ENCODE results near the gene INSYN1.

Gene INSYN1

GRCh38 chr15:73700041-73700842 is 52.9 kb downstream of the INSYN1 start:
- Histone ChIP-seq H3K79me2 (ENCODE audit: insufficient read depth, low read length) (no peaks in the 10 kb centered on the region), H4K20me1 (ENCODE audit: low read depth, low read length) (no peaks in the 10 kb centered on the region), H3K9me2 (replicated peaks; ENCODE audit: insufficient read depth, low read length) (no peaks in the 10 kb centered on the region), H3K9ac (ENCODE audit: low read length) (no peak overlapping the region), H3K36me3 (ENCODE audit: low read length) (no peaks in the 10 kb centered on the region), H3K4me2 (ENCODE audit: low read depth, low read length, poor library complexity, severe bottlenecking) (no peak overlapping the region), H3K9me3 (ENCODE audit: insufficient read depth, low read length) (no peaks in the 10 kb centered on the region), H3K4me3 (ENCODE audit: insufficient read depth, low read length, poor library complexity, severe bottlenecking) (no peak overlapping the region), H3F3A (ENCODE audit: insufficient read depth) (no peaks in the 10 kb centered on the region), H2AFZ (ENCODE audit: low read depth, low read length, severe bottlenecking) (no peak overlapping the region), H3K27ac (ENCODE audit: low read depth, low read length) (no peak overlapping the region), H3K27me3 (ENCODE audit: low read length) (no peaks in the 10 kb centered on the region)
- peak; percentile 84 for TF ChIP-seq CTCF (IDR thresholded peaks at IDR 0.05; ENCODE audit: insufficient read depth, low read length, poor library complexity, severe bottlenecking)
- no peak for TF ChIP-seq EZH2phosphoT487 (conservative IDR thresholded peaks at IDR 0.05; ENCODE audit: low read length)

- no peaks in the 10 kb centered on the region for H4K20me1 ChIP-seq (ENCODE audit: low read depth, low read length)
- no peaks in the 10 kb centered on the region for H3K79me2 ChIP-seq (ENCODE audit: insufficient read depth, low read length)
Observed at GRCh38 chr15:73699249-73700040, 53.7 kb downstream of the INSYN1 start.

GRCh38 chr15:73697033-73697467 is 56.1 kb downstream of the INSYN1 start:
- Histone ChIP-seq H3K4me2 (ENCODE audit: low read depth, low read length, poor library complexity, severe bottlenecking) (no peak overlapping the region), H4K20me1 (ENCODE audit: low read depth, low read length) (no peaks in the 10 kb centered on the region), H3K9ac (ENCODE audit: low read length) (no peak overlapping the region), H2AFZ (ENCODE audit: low read depth, low read length, severe bottlenecking) (no peak overlapping the region), H3K27me3 (ENCODE audit: low read length) (no peaks in the 10 kb centered on the region; the same call in 1 of the 2 replicates), H3F3A (ENCODE audit: insufficient read depth) (no peaks in the 10 kb centered on the region), H3K79me2 (ENCODE audit: insufficient read depth, low read length) (no peaks in the 10 kb centered on the region), H3K9me3 (ENCODE audit: insufficient read depth, low read length) (no peaks in the 10 kb centered on the region), H3K36me3 (ENCODE audit: low read length) (no peaks in the 10 kb centered on the region), H3K4me3 (ENCODE audit: insufficient read depth, low read length, poor library complexity, severe bottlenecking) (no peak overlapping the region), H3K9me2 (replicated peaks; ENCODE audit: insufficient read depth, low read length) (no peaks in the 10 kb centered on the region), H3K27ac (ENCODE audit: low read depth, low read length) (no peak overlapping the region)
- TF ChIP-seq CTCF (IDR thresholded peaks at IDR 0.05; ENCODE audit: insufficient read depth, low read length, poor library complexity, severe bottlenecking) (no peak), EZH2phosphoT487 (conservative IDR thresholded peaks at IDR 0.05; ENCODE audit: low read length) (no peak)

More at GRCh38 chr15:73699249-73700040, 53.7 kb downstream of the INSYN1 start:
- Histone ChIP-seq H2AFZ (ENCODE audit: low read depth, low read length, severe bottlenecking) (no peak overlapping the region), H3K27me3 (ENCODE audit: low read length) (no peaks in the 10 kb centered on the region), H3K9me3 (ENCODE audit: insufficient read depth, low read length) (no peaks in the 10 kb centered on the region), H3K4me2 (ENCODE audit: low read depth, low read length, poor library complexity, severe bottlenecking) (no peak overlapping the region), H3K9ac (ENCODE audit: low read length) (no peak overlapping the region), H3K36me3 (ENCODE audit: low read length) (no peaks in the 10 kb centered on the region), H3K27ac (ENCODE audit: low read depth, low read length) (no peak overlapping the region), H3F3A (ENCODE audit: insufficient read depth) (no peaks in the 10 kb centered on the region), H3K9me2 (replicated peaks; ENCODE audit: insufficient read depth, low read length) (no peaks in the 10 kb centered on the region), H3K4me3 (ENCODE audit: insufficient read depth, low read length, poor library complexity, severe bottlenecking) (no peak overlapping the region)
- TF ChIP-seq CTCF (IDR thresholded peaks at IDR 0.05; ENCODE audit: insufficient read depth, low read length, poor library complexity, severe bottlenecking) (no peak), EZH2phosphoT487 (conservative IDR thresholded peaks at IDR 0.05; ENCODE audit: low read length) (no peak)
